Endothelial cell of umbilical vein (primary cell): ENCODE results near the gene HES3. TPM values are rescaled to one million over a fixed set of nuclear protein-coding genes. Genes with fewer than 3 reads are reported as not detected.

Experiments
- BruUV-seq: library from RNA; stranded (reverse); fragments of 400-500 nt; replicated peaks from 2 replicates; lab custom pipeline; 2021; lab: Mats Ljungman, UMichigan
- CTCF ChIA-PET: fragments of 300-600, 350-600 bp; sonication (Branson Sonifier 250); formaldehyde crosslinking; loops from one replicate; lab custom pipeline; 2021; ENCODE audit warnings: antibody characterized with exemption, inconsistent platforms; lab: Charles Lee
- POLR2A ChIA-PET: fragments of 300-600, 350-600 bp; sonication (Branson Sonifier 250); formaldehyde crosslinking; loops from one replicate; lab custom pipeline; 2021; ENCODE audit warnings: antibody characterized with exemption, inconsistent platforms; lab: Charles Lee
- DNase-seq: peaks from one replicate; pipeline ENCODE4 v3.0.0-alpha.2; 2011; ENCODE audit warnings: low read depth, low spot score
- FAIRE-seq: peaks from 2 replicates; lab custom pipeline; 2011; peaks lifted over from hg19 to GRCh38; lab: Jason Lieb, UNC
- H2AFZ ChIP-seq: 2 replicates; pipeline ENCODE4 v1.6.0; 2012; ENCODE audit warnings: low read depth, low read length, control low read depth, inconsistent platforms
- H3K27ac ChIP-seq: 2 replicates; pipeline ENCODE4 v1.5.1; 2011; ENCODE audit warnings: low read depth, mild to moderate bottlenecking, control low read depth, low read length, moderate library complexity; ENCODE audit not compliant: insufficient read depth
- H3K27me3 ChIP-seq, 2 experiments: 2 replicates each; pipeline versions ENCODE4 v1.6.0 to v1.6.1; 2011; ENCODE audit warnings: low read length in 2 of 2, mixed read lengths in 1 of 2; ENCODE audit not compliant: control insufficient read depth in 2 of 2, insufficient read depth in 2 of 2
- H3K36me3 ChIP-seq, 2 experiments: 2 replicates in 1 of 2; 3 replicates in 1 of 2; pipeline ENCODE4 v1.5.1; 2011; ENCODE audit warnings: low read length in 2 of 2, mild to moderate bottlenecking in 1 of 2, moderate library complexity in 1 of 2; ENCODE audit not compliant: control insufficient read depth in 2 of 2, insufficient read depth in 2 of 2; ENCODE audit errors: extremely low read depth in 1 of 2
- H3K4me1 ChIP-seq: 3 replicates; pipeline ENCODE4 v1.5.1; 2011; ENCODE audit warnings: mild to moderate bottlenecking, low read length; ENCODE audit not compliant: control insufficient read depth, insufficient read depth; ENCODE audit errors: extremely low read depth
- H3K4me2 ChIP-seq: 2 replicates; pipeline ENCODE4 v1.6.1; 2011; ENCODE audit warnings: low read length, control low read depth, mixed read lengths; ENCODE audit not compliant: insufficient read depth
- H3K4me3 ChIP-seq, 3 experiments: fragments of 200-600 bp in 1 of 3; sonication (generic), shearing (Covaris generic) in 1 of 3; replicated peaks in 1 of 3; 2 replicates each; pipeline ENCODE4 v1.5.1; 2011 to 2016; ENCODE audit warnings: control low read depth in 3 of 3, low read length in 3 of 3, mild to moderate bottlenecking in 2 of 3, inconsistent platforms in 1 of 3, low read depth in 1 of 3, moderate library complexity in 1 of 3; ENCODE audit not compliant: insufficient read depth in 1 of 3
- H3K79me2 ChIP-seq: 2 replicates; pipeline ENCODE4 v1.6.0; 2012; ENCODE audit warnings: low read length, inconsistent platforms; ENCODE audit not compliant: control insufficient read depth, insufficient read depth
- H3K9ac ChIP-seq: replicated peaks from 2 replicates; pipeline ENCODE3; 2011; ENCODE audit warnings: low read length, control low read depth; ENCODE audit not compliant: insufficient read depth; ENCODE audit errors: extremely low read depth
- H3K9me1 ChIP-seq: replicated peaks from 3 replicates; pipeline ENCODE4 v1.6.0; 2011; ENCODE audit warnings: mild to moderate bottlenecking, low read length; ENCODE audit not compliant: control insufficient read depth, insufficient read depth; ENCODE audit errors: extremely low read depth
- H3K9me3 ChIP-seq: replicated peaks from 2 replicates; pipeline ENCODE4 v1.5.1; 2012; ENCODE audit warnings: low read length, inconsistent platforms; ENCODE audit not compliant: control insufficient read depth, insufficient read depth
- H4K20me1 ChIP-seq: replicated peaks from 2 replicates; pipeline ENCODE3; 2011; ENCODE audit warnings: mild to moderate bottlenecking, low read length; ENCODE audit not compliant: control insufficient read depth, insufficient read depth; ENCODE audit errors: extremely low read depth
- EZH2 ChIP-seq: IDR thresholded peaks from 2 replicates; pipeline ENCODE4 v1.6.1; 2012; ENCODE audit warnings: borderline replicate concordance, low read depth, mild to moderate bottlenecking, moderate library complexity, low read length, inconsistent platforms; ENCODE audit not compliant: severe bottlenecking
- FOS ChIP-seq: IDR thresholded peaks from 2 replicates; pipeline ENCODE4 v1.6.1; 2011; ENCODE audit warnings: mild to moderate bottlenecking, low read length, moderate library complexity, borderline replicate concordance; ENCODE audit not compliant: insufficient read depth
- GATA2 ChIP-seq: IDR thresholded peaks from 2 replicates; pipeline ENCODE4 v1.7.0; 2011; ENCODE audit warnings: low read depth, mild to moderate bottlenecking, moderate library complexity, mixed read lengths, low read length; ENCODE audit not compliant: insufficient read length, insufficient read depth
- JUN ChIP-seq: IDR thresholded peaks from 2 replicates; pipeline ENCODE4 v1.6.1; 2011; ENCODE audit warnings: borderline replicate concordance, low read depth; ENCODE audit not compliant: insufficient read length, insufficient read depth
- MYC ChIP-seq: IDR thresholded peaks from one replicate; pipeline ENCODE4 v1.6.1; 2011; ENCODE audit warnings: mild to moderate bottlenecking, low read depth, low read length
- POLR2A ChIP-seq: IDR thresholded peaks from 2 replicates; pipeline ENCODE4 v1.6.1; 2012; ENCODE audit warnings: low read depth, mild to moderate bottlenecking, control low read depth, low read length
- POLR2AphosphoS5 ChIP-seq: IDR thresholded peaks from 2 replicates; pipeline ENCODE4 v1.6.1; 2012; ENCODE audit warnings: low read depth, mild to moderate bottlenecking, control low read depth, low read length, moderate library complexity; ENCODE audit not compliant: insufficient read depth
- dilution Hi-C: fragments of 300-500 bp; cut with MboI; formaldehyde crosslinking; loops from one replicate; pipeline ENCODE4 v1.15.0; 2019; ENCODE audit warnings: low sequenced_read_pairs; ENCODE audit not compliant: extremely low pct_ligation_motif_present
- intact Hi-C: fragments of 100-400 bp; cut with micrococcal nuclease; formaldehyde crosslinking; loops from one replicate; pipeline ENCODE4 v1.10.0; 2022
- polyA plus RNA-seq, 4 experiments: library from polyadenylated mRNA; depleted of rRNA in 3 of 4; stranded (reverse) in 3 of 4; unstranded in 1 of 4; fragments of >200 nt; gene quantifications; 2 replicates each; pipeline versions ENCODE4 v1.2.1 to v1.2.3, GENCODE V29; 2011 to 2012; ENCODE audit warnings: missing spikeins in 1 of 4
- total RNA-seq: library from RNA; stranded (reverse); gene quantifications from 2 replicates; pipeline ENCODE4 v1.2.3, GENCODE V29; 2021
- TF ChIP-seq, protein P1 (sequence below): IDR thresholded peaks from 2 replicates; pipeline ENCODE4 v1.6.1; 2011; ENCODE audit not compliant: insufficient read depth, insufficient read length
- TF ChIP-seq, protein P2 (sequence below), 2 donors: IDR thresholded peaks; 1 replicate in 1 of 2; 2 replicates in 1 of 2; pipeline ENCODE4 v1.5.1; 2011; ENCODE audit warnings: low read length in 2 of 2, mild to moderate bottlenecking in 2 of 2, moderate library complexity in 2 of 2, control low read depth in 1 of 2, inconsistent platforms in 1 of 2, low read depth in 1 of 2; ENCODE audit not compliant: insufficient read depth in 1 of 2; ENCODE audit errors: extremely low read depth in 1 of 2

Gene HES3
- total and polyA plus RNA-seq, 2 donors (not counting 3 experiments of a cell fraction or from before 2014, with no cell fraction given): not detected

DNA sequence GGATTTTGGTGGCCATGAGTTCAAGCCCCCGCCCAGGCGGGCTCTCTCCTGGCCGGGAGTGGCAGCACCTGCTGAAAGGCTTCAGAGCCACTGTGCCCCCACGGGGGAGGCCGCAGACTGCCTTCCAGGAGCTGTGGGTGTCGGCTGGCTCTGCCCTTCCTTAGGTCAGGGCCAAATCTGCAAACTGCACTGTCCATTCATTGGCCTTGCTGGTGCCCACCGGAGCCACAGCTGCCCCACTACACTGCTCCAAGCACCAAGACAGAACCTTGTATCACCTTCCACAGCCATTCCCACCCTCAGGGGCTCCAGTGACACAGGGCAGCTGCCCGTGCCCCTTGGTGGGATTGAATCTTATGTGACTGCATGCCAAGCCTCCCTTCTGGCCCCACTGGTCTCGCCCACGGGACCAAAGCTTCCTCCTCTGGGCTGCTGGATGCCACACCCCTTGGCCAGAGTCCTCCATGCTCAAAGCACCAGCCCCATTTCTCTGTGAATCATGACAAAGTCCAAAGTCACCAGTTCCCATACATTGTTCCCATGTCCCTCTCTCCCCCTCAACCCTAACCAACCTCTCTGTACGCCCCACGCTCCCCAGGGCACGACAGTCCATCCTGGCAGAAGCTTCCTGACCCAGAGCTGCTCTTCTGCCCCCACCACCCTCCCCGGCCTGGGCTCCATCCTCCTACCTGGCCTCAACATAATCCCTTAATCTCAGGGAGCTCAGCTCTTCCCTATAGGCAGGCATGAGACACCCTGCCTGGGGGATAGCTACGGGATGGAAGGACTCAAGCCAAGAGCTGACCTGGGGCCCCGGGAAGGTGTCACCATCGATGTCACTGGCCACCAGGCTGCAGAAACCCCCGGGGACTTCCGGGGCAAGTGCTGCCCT lies 37.8 kb downstream of the HES3 start:
- H3K36me3 ChIP-seq: no peaks in the 10 kb centered on the region
- no TSS peak for BruUV-seq
- H3K79me2 ChIP-seq: no peaks in the 10 kb centered on the region
- H3K4me3 ChIP-seq: no peak overlapping the region
- H4K20me1 ChIP-seq: no peaks in the 10 kb centered on the region
- no peak overlapping the region for H2AFZ ChIP-seq
- FAIRE-seq (no peak), DNase-seq (no peak)
- TF ChIP-seq EZH2: no peak
- TF ChIP-seq POLR2AphosphoS5: no peak
- TF ChIP-seq, protein P1, sequence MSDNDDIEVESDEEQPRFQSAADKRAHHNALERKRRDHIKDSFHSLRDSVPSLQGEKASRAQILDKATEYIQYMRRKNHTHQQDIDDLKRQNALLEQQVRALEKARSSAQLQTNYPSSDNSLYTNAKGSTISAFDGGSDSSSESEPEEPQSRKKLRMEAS: no peak
- no peak for TF ChIP-seq POLR2A
- no peak for TF ChIP-seq JUN
- TF ChIP-seq GATA2: no peak
- no peak for TF ChIP-seq MYC
- TF ChIP-seq FOS: no peak
- TF ChIP-seq, protein P2, sequence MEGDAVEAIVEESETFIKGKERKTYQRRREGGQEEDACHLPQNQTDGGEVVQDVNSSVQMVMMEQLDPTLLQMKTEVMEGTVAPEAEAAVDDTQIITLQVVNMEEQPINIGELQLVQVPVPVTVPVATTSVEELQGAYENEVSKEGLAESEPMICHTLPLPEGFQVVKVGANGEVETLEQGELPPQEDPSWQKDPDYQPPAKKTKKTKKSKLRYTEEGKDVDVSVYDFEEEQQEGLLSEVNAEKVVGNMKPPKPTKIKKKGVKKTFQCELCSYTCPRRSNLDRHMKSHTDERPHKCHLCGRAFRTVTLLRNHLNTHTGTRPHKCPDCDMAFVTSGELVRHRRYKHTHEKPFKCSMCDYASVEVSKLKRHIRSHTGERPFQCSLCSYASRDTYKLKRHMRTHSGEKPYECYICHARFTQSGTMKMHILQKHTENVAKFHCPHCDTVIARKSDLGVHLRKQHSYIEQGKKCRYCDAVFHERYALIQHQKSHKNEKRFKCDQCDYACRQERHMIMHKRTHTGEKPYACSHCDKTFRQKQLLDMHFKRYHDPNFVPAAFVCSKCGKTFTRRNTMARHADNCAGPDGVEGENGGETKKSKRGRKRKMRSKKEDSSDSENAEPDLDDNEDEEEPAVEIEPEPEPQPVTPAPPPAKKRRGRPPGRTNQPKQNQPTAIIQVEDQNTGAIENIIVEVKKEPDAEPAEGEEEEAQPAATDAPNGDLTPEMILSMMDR (IDR thresholded peaks at IDR 0.05; ENCODE audit: extremely low read depth in 1 of 2, insufficient read depth in 1 of 2, low read depth in 1 of 2, low read length in 2 of 2): no peak
- ChIA-PET CTCF (interaction anchor here (1.6 kb wide), 1 partner anchor 35 kb away, joined by 7 read pairs; no protein-coding TSS in a partner anchor), POLR2A (no interaction called here)
- no peaks in the 10 kb centered on the region for H3K9me3 ChIP-seq
- H3K4me2 ChIP-seq: no peak overlapping the region
- H3K9me1 ChIP-seq: no peaks in the 10 kb centered on the region
- no peak overlapping the region for H3K9ac ChIP-seq
- no peaks in the 10 kb centered on the region for H3K27me3 ChIP-seq
- H3K4me1 ChIP-seq: no peaks in the 10 kb centered on the region
- intact Hi-C loops: loop anchor here (1.0 kb wide), 1 partner anchor 35 kb away; no protein-coding TSS in a partner anchor
- no peak overlapping the region for H3K27ac ChIP-seq
- dilution Hi-C loops: no loop called here
